K562 (cell line): Measurements from ENCODE around the gene CXCR3. TPM values are rescaled to one million over a fixed set of nuclear protein-coding genes. Genes with fewer than 3 reads are reported as not detected.

Experiments used
- ATAC-seq: fragments of 200-7000 bp; cut with Tn5 transposase; 3 replicates; pipeline ENCODE4 v1.9.1; 2020; ENCODE audit warnings: moderate library complexity
- BruUV-seq: library from RNA; stranded (reverse); fragments of 400-500 nt; replicated peaks from 2 replicates; lab custom pipeline; 2021; lab: Mats Ljungman, UMichigan
- CTCF ChIA-PET: fragments of 300-600 bp; formaldehyde crosslinking; extraction: SDS; loops from one replicate; lab custom pipeline; 2021; ENCODE audit warnings: low intra/inter-chr PET ratio; lab: Yijun Ruan, JAX
- POLR2A ChIA-PET: fragments of 300-600, 350-650 bp; sonication (Branson Sonifier 250); formaldehyde crosslinking; extraction: SDS; loops from one replicate; lab custom pipeline; 2021; ENCODE audit warnings: antibody characterized with exemption, inconsistent platforms; lab: Yijun Ruan, JAX
- DNase-seq, 4 experiments: peaks; one replicate each; pipeline versions ENCODE4 v3.0.0 to v3.0.0-alpha.2; 2011 to 2018; ENCODE audit warnings: low spot score in 3 of 4, mixed read lengths in 3 of 4; ENCODE audit errors: extremely low read depth in 1 of 4
- FAIRE-seq: peaks from 2 replicates; lab custom pipeline; 2011; peaks lifted over from hg19 to GRCh38; lab: Jason Lieb, UNC
- H2AFZ ChIP-seq: 2 replicates; pipeline ENCODE4 v1.6.0; 2011; ENCODE audit warnings: low read depth, low read length, control low read depth, inconsistent platforms
- H3K27ac ChIP-seq: fragments of 200-600 bp; 3 replicates; pipeline ENCODE4 v1.8.0; 2011; ENCODE audit warnings: low read depth, mild to moderate bottlenecking, control low read depth, inconsistent platforms, low read length, moderate library complexity, mixed read lengths; ENCODE audit errors: extremely low read depth
- H3K27me3 ChIP-seq, 2 experiments: fragments of 300-600 bp in 1 of 2; 2 replicates in 1 of 2; 3 replicates in 1 of 2; pipeline versions ENCODE4 v1.6.0 to v1.8.0; 2011; ENCODE audit warnings: inconsistent platforms in 2 of 2, low read length in 2 of 2, mild to moderate bottlenecking in 1 of 2, mixed read lengths in 1 of 2, moderate library complexity in 1 of 2; ENCODE audit not compliant: control insufficient read depth in 2 of 2, insufficient read depth in 2 of 2
- H3K36me3 ChIP-seq: fragments of 300-600 bp; 3 replicates; pipeline ENCODE4 v1.8.0; 2011; ENCODE audit warnings: mild to moderate bottlenecking, low read length, inconsistent platforms; ENCODE audit not compliant: control insufficient read depth, insufficient read depth
- H3K4me1 ChIP-seq, 2 experiments: fragments of 200-600 bp in 1 of 2; replicated peaks in 1 of 2; 2 replicates in 1 of 2; 3 replicates in 1 of 2; pipeline versions ENCODE4 v1.5.1 to v1.8.0; 2011; ENCODE audit warnings: inconsistent platforms in 2 of 2, low read length in 2 of 2, mild to moderate bottlenecking in 1 of 2, mixed read lengths in 1 of 2, moderate library complexity in 1 of 2; ENCODE audit not compliant: control insufficient read depth in 2 of 2, insufficient read depth in 2 of 2
- H3K4me2 ChIP-seq: 2 replicates; pipeline ENCODE4 v1.6.1; 2011; ENCODE audit warnings: low read length, control low read depth, inconsistent platforms, mixed read lengths; ENCODE audit not compliant: insufficient read depth
- H3K4me3 ChIP-seq: fragments of 200-600 bp; sonication (generic), shearing (Covaris generic); 2 replicates; pipeline ENCODE4 v1.5.1; 2016; ENCODE audit warnings: control low read depth, inconsistent platforms
- H3K79me2 ChIP-seq: fragments of 200-600 bp; 3 replicates; pipeline ENCODE4 v1.8.0; 2011; ENCODE audit warnings: low read length, inconsistent platforms; ENCODE audit not compliant: control insufficient read depth, insufficient read depth
- H3K9ac ChIP-seq, 2 experiments: 2 replicates each; pipeline versions ENCODE4 v1.6.0 to v1.6.1; 2011; ENCODE audit warnings: low read depth in 2 of 2, low read length in 2 of 2, control low read depth in 1 of 2, inconsistent platforms in 1 of 2, mild to moderate bottlenecking in 1 of 2, mixed read lengths in 1 of 2; ENCODE audit not compliant: insufficient read depth in 1 of 2
- H3K9me1 ChIP-seq: one replicate; pipeline ENCODE4 v1.6.0; 2011; ENCODE audit warnings: inconsistent platforms, mild to moderate bottlenecking, low read length, moderate library complexity; ENCODE audit not compliant: control insufficient read depth, insufficient read depth
- H3K9me3 ChIP-seq: replicated peaks from 2 replicates; pipeline ENCODE4 v1.5.1; 2011; ENCODE audit warnings: low read depth, low read length, inconsistent platforms; ENCODE audit not compliant: control insufficient read depth, insufficient read depth
- H4K20me1 ChIP-seq: replicated peaks from 2 replicates; pipeline ENCODE4 v1.6.1; 2011; ENCODE audit warnings: low read length, inconsistent platforms, mixed read lengths; ENCODE audit not compliant: control insufficient read depth, insufficient read depth
- CEBPG ChIP-seq, 3 experiments: fragments of 200-800 bp in 1 of 3; sonication (Bioruptor generic) in 1 of 3; sonication (generic) in 1 of 3; formaldehyde crosslinking in 1 of 3; IDR thresholded peaks in 2 of 3; conservative IDR thresholded peaks in 1 of 3; 2 replicates each; pipeline versions ENCODE4 v1.6.1 to v1.8.0; 2016 to 2022; ENCODE audit warnings: missing compliant biosample characterization in 2 of 3, missing genetic modification characterization in 2 of 3, mild to moderate bottlenecking in 1 of 3, missing genetic modification reagents in 1 of 3
- HSF4 ChIP-seq: fragments of 250-450 bp; sonication (Bioruptor Pico); IDR thresholded peaks from 2 replicates; pipeline ENCODE4 v2.1.2; 2022; ENCODE audit warnings: mild to moderate bottlenecking, moderate library complexity, borderline replicate concordance
- TSC22D4 ChIP-seq: fragments of 450-650 bp; IDR thresholded peaks from 2 replicates; pipeline ENCODE4 v1.6.1; 2016; ENCODE audit warnings: missing genetic modification characterization, missing biosample characterization, control low read depth
- U2AF1 ChIP-seq: fragments of 200-400 bp; formaldehyde crosslinking; optimal IDR thresholded peaks from 2 replicates; pipeline ENCODE3; 2017; ENCODE audit warnings: mild to moderate bottlenecking, low read depth, low read length, moderate library complexity
- WGBS: fragments of 100-300 bp; shearing (Covaris generic); methylation state at CpG from one replicate; pipeline ENCODE4 v1.1.6; 2016; ENCODE audit warnings: low coverage, mixed read lengths; ENCODE audit not compliant: insufficient coverage; ENCODE audit errors: missing lambda C conversion rate; 5-methylcytosine and 5-hydroxymethylcytosine counted together
- in situ Hi-C: fragments of 300-500 bp; cut with MboI; formaldehyde crosslinking; loops from 4 replicates; pipeline ENCODE4 v1.15.0; 2018; ENCODE audit warnings: inconsistent platforms, mixed read lengths
- intact Hi-C: fragments of 100-400 bp; cut with micrococcal nuclease; formaldehyde crosslinking; loops from 2 replicates; pipeline ENCODE4 v1.14.2; 2022
- polyA plus RNA-seq, 8 experiments: library from polyadenylated mRNA; depleted of rRNA in 4 of 8; stranded (reverse) in 5 of 8; unstranded in 3 of 8; fragments of >200 nt; fragmentation: Nextera tagmentation in 2 of 8; fragmentation: Illumina TruSeq in 1 of 8; extraction: Ambion mirVana in 2 of 8; extraction: Trizol in 1 of 8; gene quantifications; 2 replicates each; pipeline versions ENCODE4 v1.2.1 to v1.2.3, GENCODE V29; 2011 to 2014; ENCODE audit warnings: inconsistent platforms in 1 of 8, missing spikeins in 1 of 8
- total RNA-seq, 7 experiments: library from RNA; depleted of rRNA in 6 of 7; stranded (reverse); fragments of >200 nt in 6 of 7; fragmentation: Illumina TruSeq in 2 of 7; extraction: Trizol in 2 of 7; gene quantifications; 2 replicates each; pipeline versions ENCODE4 v1.2.1 to v1.2.3, GENCODE V29; 2011 to 2021; ENCODE audit warnings: low replicate concordance in 1 of 7
- TF ChIP-seq, protein P1 (sequence below): fragments of 200-600 bp; sonication (generic); IDR thresholded peaks from one replicate; pipeline ENCODE4 v1.6.1; 2012; ENCODE audit warnings: mild to moderate bottlenecking, low read depth, low read length, inconsistent platforms
- TF ChIP-seq, protein P2 (sequence below): IDR thresholded peaks from 3 replicates; pipeline ENCODE4 v1.6.1; 2011; ENCODE audit warnings: borderline replicate concordance, mild to moderate bottlenecking; ENCODE audit not compliant: insufficient read length, insufficient read depth
- TF ChIP-seq, protein P3 (sequence below): fragments of 450-650 bp; IDR thresholded peaks from 2 replicates; pipeline ENCODE4 v1.6.1; 2014; ENCODE audit warnings: low read depth, mild to moderate bottlenecking, moderate library complexity, borderline replicate concordance

CXCR3 gene
- total and polyA plus RNA-seq, 9 of the 15 experiments (the other 6 are each of a cell fraction or from before 2014, with no cell fraction given) = not detected

DNA sequence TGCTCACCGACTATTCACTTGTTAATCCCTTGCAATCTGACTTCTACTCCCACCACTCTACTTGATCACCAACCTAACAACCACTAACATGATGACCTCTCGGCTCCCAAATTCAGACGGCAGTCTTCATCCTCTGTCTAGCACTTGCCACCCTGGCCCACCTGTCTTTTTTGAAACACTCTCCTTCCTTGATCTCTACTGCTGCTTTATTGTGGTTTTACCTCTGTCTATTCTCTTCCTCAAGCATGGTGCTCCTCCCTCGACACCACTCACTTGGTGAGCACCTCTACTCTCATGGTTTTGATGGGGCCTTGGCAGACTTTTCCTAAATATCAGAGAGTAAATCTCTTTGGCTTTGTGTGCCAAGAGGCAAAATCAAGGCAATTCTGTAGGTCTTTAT lies 21.7 kb upstream of the CXCR3 start:
- no peaks in the 10 kb centered on the region; a peak in 2 of 5 replicates for H3K4me1 ChIP-seq
- CTCF ChIA-PET = no interaction called here
- no peaks in the 10 kb centered on the region for H4K20me1 ChIP-seq
- WGBS = 7% methylated on average over 4 of the region's 4 CpGs
- H3K9ac ChIP-seq = no peak overlapping the region
- POLR2A ChIA-PET = no interaction called here
- no peaks in the 10 kb centered on the region for H3K36me3 ChIP-seq
- H3K9me3 ChIP-seq = no peaks in the 10 kb centered on the region
- no TSS peak for BruUV-seq
- no peaks in the 10 kb centered on the region for H3K9me1 ChIP-seq
- no peaks in the 10 kb centered on the region for H3K79me2 ChIP-seq
- FAIRE-seq = no peak
- no peak overlapping the region for H2AFZ ChIP-seq
- no peak for DNase-seq
- no peak overlapping the region for H3K4me3 ChIP-seq
- intact Hi-C loops (loop anchor here (10.0 kb wide), 1 partner anchor 665 kb away; no protein-coding TSS in a partner anchor), in situ Hi-C loops (no loop called here)
- no peaks in the 10 kb centered on the region for H3K27me3 ChIP-seq
- no peak overlapping the region for H3K27ac ChIP-seq
- no peak for ATAC-seq
- H3K4me2 ChIP-seq = no peak overlapping the region
- TF ChIP-seq, protein P1, sequence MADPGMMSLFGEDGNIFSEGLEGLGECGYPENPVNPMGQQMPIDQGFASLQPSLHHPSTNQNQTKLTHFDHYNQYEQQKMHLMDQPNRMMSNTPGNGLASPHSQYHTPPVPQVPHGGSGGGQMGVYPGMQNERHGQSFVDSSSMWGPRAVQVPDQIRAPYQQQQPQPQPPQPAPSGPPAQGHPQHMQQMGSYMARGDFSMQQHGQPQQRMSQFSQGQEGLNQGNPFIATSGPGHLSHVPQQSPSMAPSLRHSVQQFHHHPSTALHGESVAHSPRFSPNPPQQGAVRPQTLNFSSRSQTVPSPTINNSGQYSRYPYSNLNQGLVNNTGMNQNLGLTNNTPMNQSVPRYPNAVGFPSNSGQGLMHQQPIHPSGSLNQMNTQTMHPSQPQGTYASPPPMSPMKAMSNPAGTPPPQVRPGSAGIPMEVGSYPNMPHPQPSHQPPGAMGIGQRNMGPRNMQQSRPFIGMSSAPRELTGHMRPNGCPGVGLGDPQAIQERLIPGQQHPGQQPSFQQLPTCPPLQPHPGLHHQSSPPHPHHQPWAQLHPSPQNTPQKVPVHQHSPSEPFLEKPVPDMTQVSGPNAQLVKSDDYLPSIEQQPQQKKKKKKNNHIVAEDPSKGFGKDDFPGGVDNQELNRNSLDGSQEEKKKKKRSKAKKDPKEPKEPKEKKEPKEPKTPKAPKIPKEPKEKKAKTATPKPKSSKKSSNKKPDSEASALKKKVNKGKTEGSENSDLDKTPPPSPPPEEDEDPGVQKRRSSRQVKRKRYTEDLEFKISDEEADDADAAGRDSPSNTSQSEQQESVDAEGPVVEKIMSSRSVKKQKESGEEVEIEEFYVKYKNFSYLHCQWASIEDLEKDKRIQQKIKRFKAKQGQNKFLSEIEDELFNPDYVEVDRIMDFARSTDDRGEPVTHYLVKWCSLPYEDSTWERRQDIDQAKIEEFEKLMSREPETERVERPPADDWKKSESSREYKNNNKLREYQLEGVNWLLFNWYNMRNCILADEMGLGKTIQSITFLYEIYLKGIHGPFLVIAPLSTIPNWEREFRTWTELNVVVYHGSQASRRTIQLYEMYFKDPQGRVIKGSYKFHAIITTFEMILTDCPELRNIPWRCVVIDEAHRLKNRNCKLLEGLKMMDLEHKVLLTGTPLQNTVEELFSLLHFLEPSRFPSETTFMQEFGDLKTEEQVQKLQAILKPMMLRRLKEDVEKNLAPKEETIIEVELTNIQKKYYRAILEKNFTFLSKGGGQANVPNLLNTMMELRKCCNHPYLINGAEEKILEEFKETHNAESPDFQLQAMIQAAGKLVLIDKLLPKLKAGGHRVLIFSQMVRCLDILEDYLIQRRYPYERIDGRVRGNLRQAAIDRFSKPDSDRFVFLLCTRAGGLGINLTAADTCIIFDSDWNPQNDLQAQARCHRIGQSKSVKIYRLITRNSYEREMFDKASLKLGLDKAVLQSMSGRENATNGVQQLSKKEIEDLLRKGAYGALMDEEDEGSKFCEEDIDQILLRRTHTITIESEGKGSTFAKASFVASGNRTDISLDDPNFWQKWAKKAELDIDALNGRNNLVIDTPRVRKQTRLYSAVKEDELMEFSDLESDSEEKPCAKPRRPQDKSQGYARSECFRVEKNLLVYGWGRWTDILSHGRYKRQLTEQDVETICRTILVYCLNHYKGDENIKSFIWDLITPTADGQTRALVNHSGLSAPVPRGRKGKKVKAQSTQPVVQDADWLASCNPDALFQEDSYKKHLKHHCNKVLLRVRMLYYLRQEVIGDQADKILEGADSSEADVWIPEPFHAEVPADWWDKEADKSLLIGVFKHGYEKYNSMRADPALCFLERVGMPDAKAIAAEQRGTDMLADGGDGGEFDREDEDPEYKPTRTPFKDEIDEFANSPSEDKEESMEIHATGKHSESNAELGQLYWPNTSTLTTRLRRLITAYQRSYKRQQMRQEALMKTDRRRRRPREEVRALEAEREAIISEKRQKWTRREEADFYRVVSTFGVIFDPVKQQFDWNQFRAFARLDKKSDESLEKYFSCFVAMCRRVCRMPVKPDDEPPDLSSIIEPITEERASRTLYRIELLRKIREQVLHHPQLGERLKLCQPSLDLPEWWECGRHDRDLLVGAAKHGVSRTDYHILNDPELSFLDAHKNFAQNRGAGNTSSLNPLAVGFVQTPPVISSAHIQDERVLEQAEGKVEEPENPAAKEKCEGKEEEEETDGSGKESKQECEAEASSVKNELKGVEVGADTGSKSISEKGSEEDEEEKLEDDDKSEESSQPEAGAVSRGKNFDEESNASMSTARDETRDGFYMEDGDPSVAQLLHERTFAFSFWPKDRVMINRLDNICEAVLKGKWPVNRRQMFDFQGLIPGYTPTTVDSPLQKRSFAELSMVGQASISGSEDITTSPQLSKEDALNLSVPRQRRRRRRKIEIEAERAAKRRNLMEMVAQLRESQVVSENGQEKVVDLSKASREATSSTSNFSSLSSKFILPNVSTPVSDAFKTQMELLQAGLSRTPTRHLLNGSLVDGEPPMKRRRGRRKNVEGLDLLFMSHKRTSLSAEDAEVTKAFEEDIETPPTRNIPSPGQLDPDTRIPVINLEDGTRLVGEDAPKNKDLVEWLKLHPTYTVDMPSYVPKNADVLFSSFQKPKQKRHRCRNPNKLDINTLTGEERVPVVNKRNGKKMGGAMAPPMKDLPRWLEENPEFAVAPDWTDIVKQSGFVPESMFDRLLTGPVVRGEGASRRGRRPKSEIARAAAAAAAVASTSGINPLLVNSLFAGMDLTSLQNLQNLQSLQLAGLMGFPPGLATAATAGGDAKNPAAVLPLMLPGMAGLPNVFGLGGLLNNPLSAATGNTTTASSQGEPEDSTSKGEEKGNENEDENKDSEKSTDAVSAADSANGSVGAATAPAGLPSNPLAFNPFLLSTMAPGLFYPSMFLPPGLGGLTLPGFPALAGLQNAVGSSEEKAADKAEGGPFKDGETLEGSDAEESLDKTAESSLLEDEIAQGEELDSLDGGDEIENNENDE = no peak
- TF ChIP-seq CEBPG (CRISPR knock-in tag; IDR thresholded peaks at IDR 0.05) = no peak
- no peak for TF ChIP-seq CEBPG (tag; conservative IDR thresholded peaks at IDR 0.05 in 1 of 2, IDR thresholded peaks at IDR 0.05 in 1 of 2)
- TF ChIP-seq, protein P2, sequence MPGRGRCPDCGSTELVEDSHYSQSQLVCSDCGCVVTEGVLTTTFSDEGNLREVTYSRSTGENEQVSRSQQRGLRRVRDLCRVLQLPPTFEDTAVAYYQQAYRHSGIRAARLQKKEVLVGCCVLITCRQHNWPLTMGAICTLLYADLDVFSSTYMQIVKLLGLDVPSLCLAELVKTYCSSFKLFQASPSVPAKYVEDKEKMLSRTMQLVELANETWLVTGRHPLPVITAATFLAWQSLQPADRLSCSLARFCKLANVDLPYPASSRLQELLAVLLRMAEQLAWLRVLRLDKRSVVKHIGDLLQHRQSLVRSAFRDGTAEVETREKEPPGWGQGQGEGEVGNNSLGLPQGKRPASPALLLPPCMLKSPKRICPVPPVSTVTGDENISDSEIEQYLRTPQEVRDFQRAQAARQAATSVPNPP = no peak
- TF ChIP-seq, protein P3, sequence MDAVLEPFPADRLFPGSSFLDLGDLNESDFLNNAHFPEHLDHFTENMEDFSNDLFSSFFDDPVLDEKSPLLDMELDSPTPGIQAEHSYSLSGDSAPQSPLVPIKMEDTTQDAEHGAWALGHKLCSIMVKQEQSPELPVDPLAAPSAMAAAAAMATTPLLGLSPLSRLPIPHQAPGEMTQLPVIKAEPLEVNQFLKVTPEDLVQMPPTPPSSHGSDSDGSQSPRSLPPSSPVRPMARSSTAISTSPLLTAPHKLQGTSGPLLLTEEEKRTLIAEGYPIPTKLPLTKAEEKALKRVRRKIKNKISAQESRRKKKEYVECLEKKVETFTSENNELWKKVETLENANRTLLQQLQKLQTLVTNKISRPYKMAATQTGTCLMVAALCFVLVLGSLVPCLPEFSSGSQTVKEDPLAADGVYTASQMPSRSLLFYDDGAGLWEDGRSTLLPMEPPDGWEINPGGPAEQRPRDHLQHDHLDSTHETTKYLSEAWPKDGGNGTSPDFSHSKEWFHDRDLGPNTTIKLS = no peak
- TF ChIP-seq U2AF1 = no peak
- no peak for TF ChIP-seq TSC22D4 (tag)
- TF ChIP-seq HSF4 (CRISPR knock-in tag) = no peak
